Loucy (cell line): Measurements from ENCODE around the gene SFMBT2.

Experiments used
- H2AFZ ChIP-seq: fragments of 200-600 bp; sonication (generic); 2 replicates; pipeline ENCODE4 v1.6.0; 2016; ENCODE audit warnings: antibody characterized with exemption, mild to moderate bottlenecking, low read length, moderate library complexity
- H3F3A ChIP-seq: fragments of 200-600 bp; 2 replicates; pipeline ENCODE4 v1.6.0; 2016; ENCODE audit warnings: antibody characterized with exemption, low read depth, mild to moderate bottlenecking
- H3K27me3 ChIP-seq: fragments of 200-600 bp; sonication (generic); 2 replicates; pipeline ENCODE4 v1.6.1; 2014; ENCODE audit warnings: low read length, mild to moderate bottlenecking; ENCODE audit not compliant: insufficient read depth, poor library complexity, severe bottlenecking
- H3K36me3 ChIP-seq: fragments of 200-600 bp; sonication (generic); 2 replicates; pipeline ENCODE4 v1.6.1; 2016; ENCODE audit warnings: low read length; ENCODE audit not compliant: insufficient read depth
- H3K4me1 ChIP-seq: fragments of 200-600 bp; sonication (generic); 2 replicates; pipeline ENCODE4 v1.5.1; 2014; ENCODE audit warnings: low read length, mild to moderate bottlenecking; ENCODE audit not compliant: insufficient read depth, poor library complexity, severe bottlenecking
- H3K4me2 ChIP-seq: fragments of 200-600 bp; sonication (generic); 2 replicates; pipeline ENCODE4 v1.6.0; 2014; ENCODE audit warnings: antibody characterized with exemption, low read length, low read depth, mild to moderate bottlenecking; ENCODE audit not compliant: poor library complexity, severe bottlenecking
- H3K4me3 ChIP-seq: fragments of 200-600 bp; sonication (generic); 2 replicates; pipeline ENCODE4 v1.5.1; 2014; ENCODE audit warnings: low read length, mild to moderate bottlenecking, mixed read lengths; ENCODE audit not compliant: poor library complexity, severe bottlenecking
- H3K79me2 ChIP-seq: fragments of 200-600 bp; sonication (generic); 2 replicates; pipeline ENCODE4 v1.6.1; 2014; ENCODE audit warnings: low read length; ENCODE audit not compliant: insufficient read depth
- H3K9ac ChIP-seq: fragments of 200-600 bp; sonication (generic); 2 replicates; pipeline ENCODE4 v1.6.0; 2014; ENCODE audit warnings: mild to moderate bottlenecking, low read depth, low read length, moderate library complexity; ENCODE audit not compliant: poor library complexity, severe bottlenecking
- H3K9me2 ChIP-seq: fragments of 200-600 bp; sonication (generic); replicated peaks from 2 replicates; pipeline ENCODE4 v1.6.1; 2016; ENCODE audit warnings: low read depth, low read length, mixed read lengths
- H3K9me3 ChIP-seq: fragments of 200-600 bp; sonication (generic); 2 replicates; pipeline ENCODE4 v1.6.1; 2014; ENCODE audit warnings: mild to moderate bottlenecking, antibody characterized with exemption, low read length, low read depth; ENCODE audit not compliant: insufficient read depth
- H4K20me1 ChIP-seq: fragments of 200-600 bp; sonication (generic); 2 replicates; pipeline ENCODE4 v1.6.0; 2014; ENCODE audit warnings: antibody characterized with exemption, low read length, mild to moderate bottlenecking; ENCODE audit not compliant: insufficient read depth, poor library complexity, severe bottlenecking
- EZH2phosphoT487 ChIP-seq: fragments of 200-600 bp; IDR thresholded peaks from 2 replicates; pipeline ENCODE4 v1.6.1; 2018; ENCODE audit warnings: antibody characterized with exemption, mild to moderate bottlenecking, moderate library complexity, borderline replicate concordance
- TF ChIP-seq, protein P1 (sequence below): fragments of 200-600 bp; sonication (generic); conservative IDR thresholded peaks from 2 replicates; pipeline ENCODE4 v1.5.1; 2014; ENCODE audit warnings: mild to moderate bottlenecking, antibody characterized with exemption, low read length

The SFMBT2 gene

DNA sequence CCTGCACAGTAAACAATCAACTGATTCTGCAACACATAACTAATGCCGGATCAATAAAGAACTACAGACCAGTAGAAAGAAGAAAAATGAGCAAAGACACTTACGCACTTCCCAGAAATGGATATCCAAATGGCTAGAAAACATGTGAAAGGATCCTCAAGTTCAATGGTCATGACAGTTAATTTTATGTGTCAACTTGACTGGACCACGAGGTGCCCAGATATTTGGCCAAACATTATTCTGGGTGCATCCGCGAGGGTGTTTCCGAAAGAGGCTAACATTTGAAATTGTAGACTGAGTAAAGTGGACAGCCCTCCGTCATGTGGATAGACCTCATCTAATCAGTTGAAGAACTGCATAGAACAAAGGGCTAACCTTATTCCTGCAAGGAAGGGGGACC lies 102.0 kb downstream of the SFMBT2 start:
- H3K4me1 ChIP-seq: no peaks in the 10 kb centered on the region
- TF ChIP-seq, protein P1, sequence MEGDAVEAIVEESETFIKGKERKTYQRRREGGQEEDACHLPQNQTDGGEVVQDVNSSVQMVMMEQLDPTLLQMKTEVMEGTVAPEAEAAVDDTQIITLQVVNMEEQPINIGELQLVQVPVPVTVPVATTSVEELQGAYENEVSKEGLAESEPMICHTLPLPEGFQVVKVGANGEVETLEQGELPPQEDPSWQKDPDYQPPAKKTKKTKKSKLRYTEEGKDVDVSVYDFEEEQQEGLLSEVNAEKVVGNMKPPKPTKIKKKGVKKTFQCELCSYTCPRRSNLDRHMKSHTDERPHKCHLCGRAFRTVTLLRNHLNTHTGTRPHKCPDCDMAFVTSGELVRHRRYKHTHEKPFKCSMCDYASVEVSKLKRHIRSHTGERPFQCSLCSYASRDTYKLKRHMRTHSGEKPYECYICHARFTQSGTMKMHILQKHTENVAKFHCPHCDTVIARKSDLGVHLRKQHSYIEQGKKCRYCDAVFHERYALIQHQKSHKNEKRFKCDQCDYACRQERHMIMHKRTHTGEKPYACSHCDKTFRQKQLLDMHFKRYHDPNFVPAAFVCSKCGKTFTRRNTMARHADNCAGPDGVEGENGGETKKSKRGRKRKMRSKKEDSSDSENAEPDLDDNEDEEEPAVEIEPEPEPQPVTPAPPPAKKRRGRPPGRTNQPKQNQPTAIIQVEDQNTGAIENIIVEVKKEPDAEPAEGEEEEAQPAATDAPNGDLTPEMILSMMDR: no peak
- no peak for TF ChIP-seq EZH2phosphoT487

DNA sequence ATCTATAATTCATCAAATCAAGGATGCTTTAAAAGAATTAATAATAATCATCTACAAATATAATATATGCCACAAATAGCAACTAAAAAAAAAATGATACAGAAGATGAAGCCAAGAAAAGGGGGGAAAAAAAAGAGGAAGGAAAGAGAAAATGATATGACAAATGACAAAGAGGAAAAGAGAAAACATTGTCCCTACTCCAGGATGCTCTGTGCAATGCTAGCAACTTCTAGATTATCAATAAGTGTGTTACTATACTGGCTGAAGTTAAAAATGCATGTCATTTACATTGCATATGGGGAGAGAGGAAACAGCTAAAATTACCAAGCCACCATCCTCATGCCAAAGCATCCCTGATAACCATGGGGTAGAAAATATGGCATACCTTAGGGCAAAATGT lies 104.2 kb downstream of the SFMBT2 start:
- peaks cover 93% of the 10 kb centered on the region for H3K79me2 ChIP-seq
- no peak overlapping the region for H2AFZ ChIP-seq
- TF ChIP-seq, protein P1: no peak
- no peak for TF ChIP-seq EZH2phosphoT487
- H3K36me3 ChIP-seq: peaks cover 23% of the 10 kb centered on the region; the same call in 1 of the 2 replicates
- H3K4me2 ChIP-seq: no peak overlapping the region
- no peaks in the 10 kb centered on the region for H3F3A ChIP-seq
- no peaks in the 10 kb centered on the region for H3K27me3 ChIP-seq
- H3K9me3 ChIP-seq: no peaks in the 10 kb centered on the region
- no peaks in the 10 kb centered on the region for H3K4me1 ChIP-seq
- H3K4me3 ChIP-seq: no peak overlapping the region
- no peaks in the 10 kb centered on the region for H3K9me2 ChIP-seq
- peaks cover 7% of the 10 kb centered on the region for H4K20me1 ChIP-seq
- no peak overlapping the region for H3K9ac ChIP-seq

More for the DNA sequence above, 102.0 kb downstream of the SFMBT2 start:
- H3K9me3 ChIP-seq: no peaks in the 10 kb centered on the region
- H3K4me3 ChIP-seq: no peak overlapping the region
- peaks cover 9% of the 10 kb centered on the region for H4K20me1 ChIP-seq
- H3K9ac ChIP-seq: no peak overlapping the region
- H3K36me3 ChIP-seq: peaks cover 28% of the 10 kb centered on the region; the same call in 1 of the 2 replicates
- H3K79me2 ChIP-seq: peaks cover 90% of the 10 kb centered on the region
- H3K27me3 ChIP-seq: no peaks in the 10 kb centered on the region
- no peaks in the 10 kb centered on the region for H3K9me2 ChIP-seq
- no peak overlapping the region for H3K4me2 ChIP-seq
- no peak overlapping the region for H2AFZ ChIP-seq
- no peaks in the 10 kb centered on the region for H3F3A ChIP-seq

DNA sequence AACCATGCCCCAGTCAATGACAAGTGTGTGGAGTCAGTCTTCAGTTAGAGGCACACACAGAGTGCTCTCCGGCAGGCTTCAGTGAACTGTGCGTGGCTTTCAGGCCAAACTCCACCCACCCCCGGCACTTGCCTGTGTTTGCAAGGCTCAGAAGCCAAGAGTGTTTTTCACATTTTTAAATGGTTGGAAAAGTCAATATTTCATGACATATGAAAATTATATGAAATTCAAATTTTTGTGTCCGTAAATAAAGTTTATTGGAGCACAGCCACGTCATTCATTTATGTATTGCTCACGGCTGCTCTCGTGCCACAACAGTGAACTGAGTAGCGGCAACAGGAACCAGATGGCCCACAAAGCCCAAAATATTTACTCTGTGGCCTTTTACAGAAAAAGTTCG lies 104.7 kb downstream of the SFMBT2 start:
- Histone ChIP-seq H3K4me2 (no peak overlapping the region), H3K4me3 (no peak overlapping the region), H3K79me2 (peaks cover 93% of the 10 kb centered on the region), H3K4me1 (no peaks in the 10 kb centered on the region), H3F3A (no peaks in the 10 kb centered on the region), H3K27me3 (no peaks in the 10 kb centered on the region), H3K9me3 (no peaks in the 10 kb centered on the region), H2AFZ (no peak overlapping the region), H3K9me2 (no peaks in the 10 kb centered on the region), H4K20me1 (peaks cover 3% of the 10 kb centered on the region), H3K9ac (no peak overlapping the region), H3K36me3 (peaks cover 23% of the 10 kb centered on the region; the same call in 1 of the 2 replicates)
- TF ChIP-seq EZH2phosphoT487: no peak
- TF ChIP-seq, protein P1: no peak
